SK-N-SH (cell line): ENCODE results near the gene SMOC1. TPM values are rescaled to one million over a fixed set of nuclear protein-coding genes. Genes with fewer than 3 reads are reported as not detected.

Experiments used
- CTCF ChIA-PET: fragments of 300-600, 350-600 bp; formaldehyde crosslinking; extraction: SDS; loops from one replicate; lab custom pipeline; 2021; lab: Yijun Ruan, JAX
- POLR2A ChIA-PET: fragments of 350-600 bp; sonication (Branson Sonifier 250); formaldehyde crosslinking; extraction: SDS; loops from one replicate; lab custom pipeline; 2020; ENCODE audit warnings: antibody characterized with exemption, inconsistent platforms; lab: Yijun Ruan, JAX
- DNase-seq: peaks from one replicate; pipeline ENCODE4 v3.0.0; 2012
- H2AFZ ChIP-seq: fragments of 200-600 bp; sonication (generic); 2 replicates; pipeline ENCODE4 v1.8.1; 2016; ENCODE audit warnings: antibody characterized with exemption, mild to moderate bottlenecking, low read depth
- H3F3A ChIP-seq: fragments of 200-600 bp; sonication (generic); replicated peaks from 2 replicates; pipeline ENCODE3; 2016; ENCODE audit warnings: antibody characterized with exemption, mild to moderate bottlenecking; ENCODE audit not compliant: insufficient read depth
- H3K27ac ChIP-seq, 2 experiments: fragments of 200-500 bp in 1 of 2; fragments of 200-600 bp in 1 of 2; sonication (Bioruptor generic) in 1 of 2; sonication (generic), shearing (Covaris generic) in 1 of 2; 2 replicates each; pipeline versions ENCODE4 v1.5.1 to v1.6.1; 2014 to 2016; ENCODE audit warnings: low read depth in 2 of 2, inconsistent platforms in 1 of 2, low read length in 1 of 2, mild to moderate bottlenecking in 1 of 2, mixed read lengths in 1 of 2
- H3K27me3 ChIP-seq: fragments of 200-600 bp; sonication (generic), shearing (Covaris generic); 2 replicates; pipeline ENCODE4 v1.6.1; 2016; ENCODE audit warnings: mixed run types; ENCODE audit not compliant: insufficient read depth
- H3K36me3 ChIP-seq, 2 experiments: fragments of 200-500 bp in 1 of 2; fragments of 200-600 bp in 1 of 2; sonication (Bioruptor generic) in 1 of 2; sonication (generic) in 1 of 2; replicated peaks in 1 of 2; 2 replicates each; pipeline versions ENCODE3 to v1.5.1; 2014 to 2016; ENCODE audit warnings: low read length in 1 of 2, mild to moderate bottlenecking in 1 of 2; ENCODE audit not compliant: insufficient read depth in 2 of 2, control insufficient read depth in 1 of 2
- H3K4me1 ChIP-seq, 2 experiments: fragments of 200-500 bp in 1 of 2; fragments of 200-600 bp in 1 of 2; sonication (Bioruptor generic) in 1 of 2; sonication (generic), shearing (Covaris generic) in 1 of 2; 2 replicates each; pipeline versions ENCODE4 v1.5.1 to v1.6.1; 2014 to 2016; ENCODE audit warnings: low read depth in 1 of 2, low read length in 1 of 2, mixed run types in 1 of 2; ENCODE audit not compliant: insufficient read depth in 2 of 2, control insufficient read depth in 1 of 2
- H3K4me2 ChIP-seq: fragments of 200-600 bp; sonication (generic), shearing (Covaris generic); 2 replicates; pipeline ENCODE4 v1.6.1; 2017; ENCODE audit warnings: mixed run types
- H3K4me3 ChIP-seq, 2 experiments: fragments of 200-500 bp in 1 of 2; fragments of 200-600 bp in 1 of 2; sonication (Bioruptor generic) in 1 of 2; sonication (generic), shearing (Covaris generic) in 1 of 2; 2 replicates each; pipeline versions ENCODE4 v1.5.1 to v1.8.1; 2014 to 2016; ENCODE audit warnings: low read depth in 2 of 2, inconsistent platforms in 1 of 2, low read length in 1 of 2, mild to moderate bottlenecking in 1 of 2, mixed read lengths in 1 of 2, moderate library complexity in 1 of 2
- H3K79me2 ChIP-seq: fragments of 200-600 bp; sonication (generic); 2 replicates; pipeline ENCODE4 v1.8.1; 2017; ENCODE audit warnings: mild to moderate bottlenecking; ENCODE audit not compliant: insufficient read depth
- H3K9ac ChIP-seq: fragments of 200-600 bp; sonication (generic); 2 replicates; pipeline ENCODE4 v1.6.1; 2017; ENCODE audit warnings: mixed run types
- H3K9me2 ChIP-seq: fragments of 200-600 bp; sonication (generic); 2 replicates; pipeline ENCODE4 v1.6.1; 2017; ENCODE audit warnings: mixed run types
- H3K9me3 ChIP-seq: fragments of 200-600 bp; sonication (generic); 2 replicates; pipeline ENCODE4 v1.6.1; 2017; ENCODE audit warnings: mixed run types, mild to moderate bottlenecking, moderate library complexity
- H4K20me1 ChIP-seq: fragments of 200-600 bp; sonication (generic); 2 replicates; pipeline ENCODE4 v1.6.1; 2017; ENCODE audit warnings: mild to moderate bottlenecking, mixed run types; ENCODE audit not compliant: insufficient read depth
- EP300 ChIP-seq, 2 experiments: IDR thresholded peaks; 2 replicates each; pipeline versions ENCODE4 v1.4.0 to v1.6.1; 2012; ENCODE audit warnings: borderline replicate concordance in 1 of 2, low read depth in 1 of 2, low read length in 1 of 2
- EZH2phosphoT487 ChIP-seq: fragments of 200-600 bp; sonication (generic); IDR thresholded peaks from 2 replicates; pipeline ENCODE4 v1.6.1; 2017; ENCODE audit warnings: low read depth, mixed run types, mild to moderate bottlenecking, antibody characterized with exemption, moderate library complexity, borderline replicate concordance
- FOXM1 ChIP-seq: IDR thresholded peaks from 2 replicates; pipeline ENCODE4 v1.4.0; 2012; ENCODE audit warnings: low read depth, mild to moderate bottlenecking
- JUND ChIP-seq: IDR thresholded peaks from 2 replicates; pipeline ENCODE4 v1.4.0; 2012
- MAX ChIP-seq: IDR thresholded peaks from 2 replicates; pipeline ENCODE4 v1.4.0; 2012; ENCODE audit warnings: low read depth
- MXI1 ChIP-seq: IDR thresholded peaks from 2 replicates; pipeline ENCODE4 v1.6.1; 2012; ENCODE audit warnings: mild to moderate bottlenecking, low read depth, low read length, improper control_type of control experiment
- NFIC ChIP-seq: IDR thresholded peaks from 2 replicates; pipeline ENCODE4 v1.4.0; 2012; ENCODE audit warnings: borderline replicate concordance
- PBX3 ChIP-seq: IDR thresholded peaks from 2 replicates; pipeline ENCODE4; 2012
- POLR2AphosphoS5 ChIP-seq: IDR thresholded peaks from 2 replicates; pipeline ENCODE4 v1.6.1; 2012; ENCODE audit warnings: low read depth, low read length
- RAD21 ChIP-seq: IDR thresholded peaks from 2 replicates; pipeline ENCODE4 v1.6.1; 2012; ENCODE audit warnings: mild to moderate bottlenecking, low read length
- RCOR1 ChIP-seq: fragments of 150-350 bp; IDR thresholded peaks from 2 replicates; pipeline ENCODE4 v1.6.1; 2017; ENCODE audit warnings: antibody characterized with exemption, low read length
- RFX5 ChIP-seq: IDR thresholded peaks from 2 replicates; pipeline ENCODE4 v1.6.1; 2012; ENCODE audit warnings: mild to moderate bottlenecking, improper control_type of control experiment, low read length
- SMC3 ChIP-seq: IDR thresholded peaks from 2 replicates; pipeline ENCODE4 v1.6.1; 2012; ENCODE audit warnings: low read depth, low read length, improper control_type of control experiment
- TAF1 ChIP-seq: IDR thresholded peaks from 2 replicates; pipeline ENCODE4 v1.6.1; 2012; ENCODE audit warnings: low read depth, mild to moderate bottlenecking, low read length, moderate library complexity, borderline replicate concordance
- USF1 ChIP-seq: IDR thresholded peaks from 2 replicates; pipeline ENCODE4 v1.4.0; 2012; ENCODE audit warnings: low read depth, borderline replicate concordance
- ZBTB33 ChIP-seq: IDR thresholded peaks from 2 replicates; pipeline ENCODE4 v1.4.0; 2012; ENCODE audit warnings: low read depth, borderline replicate concordance
- polyA plus RNA-seq, 3 experiments: library from polyadenylated mRNA; depleted of rRNA; stranded (reverse); fragments of >200 nt; gene quantifications; 2 replicates each; pipeline ENCODE4 v1.2.3, GENCODE V29; 2012
- TF ChIP-seq, protein P1 (sequence below): fragments of 150-350 bp; IDR thresholded peaks from 2 replicates; pipeline ENCODE4 v1.6.1; 2017; ENCODE audit warnings: antibody characterized with exemption, low read length, low read depth, borderline replicate concordance
- TF ChIP-seq, protein P2 (sequence below): fragments of 150-350 bp; IDR thresholded peaks from 2 replicates; pipeline ENCODE4 v1.6.1; 2016; ENCODE audit warnings: mild to moderate bottlenecking, low read depth, low read length

The SMOC1 gene
- polyA plus RNA-seq, 1 of the 3 experiments (the other 2 are of a cell fraction): not detected

DNA sequence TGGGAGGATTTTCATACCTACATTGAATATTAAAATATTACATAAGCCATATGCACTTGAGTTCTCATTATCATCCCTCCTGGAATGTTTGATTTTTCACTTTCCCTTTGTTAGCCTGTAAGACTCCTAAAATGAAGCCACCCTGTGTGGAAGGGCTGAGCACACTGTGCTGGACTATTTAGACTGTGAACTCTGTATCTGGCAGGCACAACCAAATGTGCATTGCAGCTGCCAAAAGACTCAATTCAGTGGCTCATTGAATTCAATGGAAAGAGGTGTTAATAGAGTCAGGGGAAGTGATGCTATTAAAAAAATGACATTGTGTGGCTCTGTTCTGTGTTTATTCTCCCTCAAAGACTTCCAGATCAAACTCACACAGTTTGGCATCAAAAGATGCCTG lies 111.1 kb downstream of the SMOC1 start:
- Histone ChIP-seq H3K4me2 (no peak overlapping the region), H3K9me2 (no peaks in the 10 kb centered on the region), H3K4me1 (no peaks in the 10 kb centered on the region; a peak in 1 of 4 replicates), H2AFZ (no peak overlapping the region), H3K36me3 (no peaks in the 10 kb centered on the region), H3K27me3 (no peaks in the 10 kb centered on the region), H3K27ac (no peak overlapping the region), H4K20me1 (no peaks in the 10 kb centered on the region), H3K9ac (no peak overlapping the region), H3K9me3 (no peaks in the 10 kb centered on the region), H3K79me2 (no peaks in the 10 kb centered on the region), H3K4me3 (no peak overlapping the region), H3F3A (no peaks in the 10 kb centered on the region)
- ChIA-PET CTCF (interaction anchor here (1.0 to 3.3 kb wide), 2 partner anchors 37 to 56 kb away, joined by 3 to 10 read pairs; no protein-coding TSS in a partner anchor), POLR2A (no interaction called here)
- no peak for DNase-seq
- TF ChIP-seq MAX (no peak), NFIC (no peak), PBX3 (no peak), POLR2AphosphoS5 (no peak), JUND (no peak), RAD21 (no peak), ZBTB33 (no peak), MXI1 (no peak), USF1 (no peak), TAF1 (no peak), EZH2phosphoT487 (no peak), EP300 (IDR thresholded peaks at IDR 0.05; ENCODE audit: borderline replicate concordance in 1 of 2, low read depth in 1 of 2, low read length in 1 of 2) (no peak), RFX5 (no peak), RCOR1 (no peak), SMC3 (no peak), FOXM1 (no peak)
- TF ChIP-seq, protein P1, sequence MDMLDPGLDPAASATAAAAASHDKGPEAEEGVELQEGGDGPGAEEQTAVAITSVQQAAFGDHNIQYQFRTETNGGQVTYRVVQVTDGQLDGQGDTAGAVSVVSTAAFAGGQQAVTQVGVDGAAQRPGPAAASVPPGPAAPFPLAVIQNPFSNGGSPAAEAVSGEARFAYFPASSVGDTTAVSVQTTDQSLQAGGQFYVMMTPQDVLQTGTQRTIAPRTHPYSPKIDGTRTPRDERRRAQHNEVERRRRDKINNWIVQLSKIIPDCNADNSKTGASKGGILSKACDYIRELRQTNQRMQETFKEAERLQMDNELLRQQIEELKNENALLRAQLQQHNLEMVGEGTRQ: no peak
- TF ChIP-seq, protein P2, sequence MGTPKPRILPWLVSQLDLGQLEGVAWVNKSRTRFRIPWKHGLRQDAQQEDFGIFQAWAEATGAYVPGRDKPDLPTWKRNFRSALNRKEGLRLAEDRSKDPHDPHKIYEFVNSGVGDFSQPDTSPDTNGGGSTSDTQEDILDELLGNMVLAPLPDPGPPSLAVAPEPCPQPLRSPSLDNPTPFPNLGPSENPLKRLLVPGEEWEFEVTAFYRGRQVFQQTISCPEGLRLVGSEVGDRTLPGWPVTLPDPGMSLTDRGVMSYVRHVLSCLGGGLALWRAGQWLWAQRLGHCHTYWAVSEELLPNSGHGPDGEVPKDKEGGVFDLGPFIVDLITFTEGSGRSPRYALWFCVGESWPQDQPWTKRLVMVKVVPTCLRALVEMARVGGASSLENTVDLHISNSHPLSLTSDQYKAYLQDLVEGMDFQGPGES: no peak
